SU-DHL-6 (cell line): Measurements from ENCODE around the gene MOSPD2.

Experiments
- H2AFZ ChIP-seq: fragments of 200-600 bp; sonication (generic); 2 replicates; pipeline ENCODE4 v1.6.1; 2014; ENCODE audit warnings: low read depth, mild to moderate bottlenecking, moderate library complexity, mixed read lengths, antibody characterized with exemption, low read length; ENCODE audit not compliant: severe bottlenecking
- H3F3A ChIP-seq: fragments of 200-600 bp; shearing (Covaris generic); 2 replicates; pipeline ENCODE4 v1.6.0; 2016; ENCODE audit warnings: antibody characterized with exemption, mild to moderate bottlenecking; ENCODE audit not compliant: insufficient read depth
- H3K27ac ChIP-seq: fragments of 200-600 bp; sonication (generic); 2 replicates; pipeline ENCODE4 v1.5.1; 2016; ENCODE audit warnings: low read depth, mild to moderate bottlenecking, low read length, moderate library complexity, mixed read lengths
- H3K27me3 ChIP-seq: fragments of 200-600 bp; sonication (generic), shearing (Covaris generic); 2 replicates; pipeline ENCODE4 v1.6.0; 2014; ENCODE audit warnings: mild to moderate bottlenecking, low read length
- H3K36me3 ChIP-seq: fragments of 200-600 bp; sonication (generic); 2 replicates; pipeline ENCODE4 v1.6.1; 2014; ENCODE audit warnings: mild to moderate bottlenecking, low read length, mixed read lengths
- H3K4me2 ChIP-seq: fragments of 300-600, 200-600 bp; shearing (Covaris generic), sonication (generic); 2 replicates; pipeline ENCODE4 v1.6.0; 2014; ENCODE audit warnings: low read length, low read depth, mild to moderate bottlenecking; ENCODE audit not compliant: poor library complexity, severe bottlenecking
- H3K4me3 ChIP-seq: fragments of 200-600 bp; sonication (generic); 2 replicates; pipeline ENCODE4 v1.5.1; 2014; ENCODE audit warnings: antibody characterized with exemption, low read length, mild to moderate bottlenecking, mixed read lengths; ENCODE audit not compliant: insufficient read depth, poor library complexity, severe bottlenecking
- H3K79me2 ChIP-seq: fragments of 200-600 bp; sonication (generic); 2 replicates; pipeline ENCODE4 v1.6.1; 2014; ENCODE audit warnings: mild to moderate bottlenecking, low read length, moderate library complexity; ENCODE audit not compliant: insufficient read depth
- H3K9ac ChIP-seq: fragments of 200-600 bp; sonication (generic); 2 replicates; pipeline ENCODE4 v1.7.0; 2014; ENCODE audit warnings: mild to moderate bottlenecking, low read length
- H3K9me2 ChIP-seq: fragments of 200-600 bp; sonication (generic); replicated peaks from 2 replicates; pipeline ENCODE4 v1.6.1; 2014; ENCODE audit warnings: low read length; ENCODE audit not compliant: insufficient read depth
- H3K9me3 ChIP-seq: fragments of 200-600 bp; sonication (generic); 2 replicates; pipeline ENCODE4 v1.6.1; 2014; ENCODE audit warnings: low read length, mixed read lengths; ENCODE audit not compliant: insufficient read depth
- H4K20me1 ChIP-seq: fragments of 200-600 bp; sonication (generic); 2 replicates; pipeline ENCODE4 v1.6.1; 2014; ENCODE audit warnings: low read depth, mild to moderate bottlenecking, antibody characterized with exemption, low read length, moderate library complexity, mixed read lengths
- EZH2phosphoT487 ChIP-seq: fragments of 200-600 bp; sonication (generic), shearing (Covaris generic); conservative IDR thresholded peaks from 2 replicates; pipeline ENCODE4 v1.6.1; 2018; ENCODE audit warnings: mild to moderate bottlenecking, antibody characterized with exemption, low read length, moderate library complexity, mixed read lengths
- TF ChIP-seq, protein P1 (sequence below): fragments of 200-600 bp; sonication (generic); IDR thresholded peaks from one replicate; pipeline ENCODE4 v1.5.1; 2017; ENCODE audit warnings: antibody characterized with exemption, mild to moderate bottlenecking, low read length, moderate library complexity; ENCODE audit not compliant: insufficient read depth, poor library complexity, severe bottlenecking

Gene MOSPD2

DNA sequence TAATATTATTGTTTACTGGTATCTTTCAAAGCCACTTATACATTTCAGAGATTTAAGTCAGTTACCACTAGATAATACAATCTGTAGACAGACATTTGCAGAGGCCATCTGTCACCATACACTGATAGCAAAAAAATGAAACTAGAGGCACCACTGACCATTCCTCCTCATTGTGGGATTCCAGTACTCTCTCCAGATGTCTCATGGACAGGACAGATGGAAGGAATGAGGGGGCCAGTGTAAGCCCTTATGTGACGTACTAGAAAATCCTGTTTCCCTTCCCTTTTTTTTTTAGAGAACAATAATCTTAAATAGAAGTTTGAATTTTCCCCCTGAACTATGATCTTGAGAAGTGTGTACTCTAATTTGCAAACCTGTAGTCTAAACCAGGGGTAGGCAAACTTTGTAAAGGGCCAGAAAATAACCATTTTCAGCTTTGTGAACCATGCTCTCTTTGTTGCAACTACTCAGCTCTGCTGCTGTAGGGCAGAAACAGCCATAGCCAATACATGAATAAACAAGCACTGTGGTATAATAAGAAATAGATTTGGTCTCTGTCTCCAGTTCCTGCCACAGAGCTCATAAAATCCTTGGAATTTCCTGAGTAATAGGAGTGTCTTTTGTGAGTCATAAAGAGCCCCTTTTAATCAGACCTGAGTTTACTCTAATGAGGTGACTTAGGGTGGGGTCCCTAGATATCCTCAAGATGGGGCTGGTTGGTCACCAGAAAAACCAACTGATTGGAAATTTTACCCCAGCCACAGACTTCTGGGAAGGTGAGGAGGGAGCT lies 90.4 kb downstream of the MOSPD2 start:
- Histone ChIP-seq H3K4me2 (no peak overlapping the region), H3K79me2 (no peaks in the 10 kb centered on the region), H3K36me3 (no peaks in the 10 kb centered on the region), H3K9me2 (no peaks in the 10 kb centered on the region), H4K20me1 (no peaks in the 10 kb centered on the region), H3K4me3 (no peak overlapping the region), H3K9ac (no peak overlapping the region), H3K27ac (no peak overlapping the region), H2AFZ (no peak overlapping the region), H3F3A (no peaks in the 10 kb centered on the region), H3K9me3 (no peaks in the 10 kb centered on the region), H3K27me3 (no peaks in the 10 kb centered on the region)
- TF ChIP-seq, protein P1, sequence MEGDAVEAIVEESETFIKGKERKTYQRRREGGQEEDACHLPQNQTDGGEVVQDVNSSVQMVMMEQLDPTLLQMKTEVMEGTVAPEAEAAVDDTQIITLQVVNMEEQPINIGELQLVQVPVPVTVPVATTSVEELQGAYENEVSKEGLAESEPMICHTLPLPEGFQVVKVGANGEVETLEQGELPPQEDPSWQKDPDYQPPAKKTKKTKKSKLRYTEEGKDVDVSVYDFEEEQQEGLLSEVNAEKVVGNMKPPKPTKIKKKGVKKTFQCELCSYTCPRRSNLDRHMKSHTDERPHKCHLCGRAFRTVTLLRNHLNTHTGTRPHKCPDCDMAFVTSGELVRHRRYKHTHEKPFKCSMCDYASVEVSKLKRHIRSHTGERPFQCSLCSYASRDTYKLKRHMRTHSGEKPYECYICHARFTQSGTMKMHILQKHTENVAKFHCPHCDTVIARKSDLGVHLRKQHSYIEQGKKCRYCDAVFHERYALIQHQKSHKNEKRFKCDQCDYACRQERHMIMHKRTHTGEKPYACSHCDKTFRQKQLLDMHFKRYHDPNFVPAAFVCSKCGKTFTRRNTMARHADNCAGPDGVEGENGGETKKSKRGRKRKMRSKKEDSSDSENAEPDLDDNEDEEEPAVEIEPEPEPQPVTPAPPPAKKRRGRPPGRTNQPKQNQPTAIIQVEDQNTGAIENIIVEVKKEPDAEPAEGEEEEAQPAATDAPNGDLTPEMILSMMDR = no peak
- no peak for TF ChIP-seq EZH2phosphoT487

DNA sequence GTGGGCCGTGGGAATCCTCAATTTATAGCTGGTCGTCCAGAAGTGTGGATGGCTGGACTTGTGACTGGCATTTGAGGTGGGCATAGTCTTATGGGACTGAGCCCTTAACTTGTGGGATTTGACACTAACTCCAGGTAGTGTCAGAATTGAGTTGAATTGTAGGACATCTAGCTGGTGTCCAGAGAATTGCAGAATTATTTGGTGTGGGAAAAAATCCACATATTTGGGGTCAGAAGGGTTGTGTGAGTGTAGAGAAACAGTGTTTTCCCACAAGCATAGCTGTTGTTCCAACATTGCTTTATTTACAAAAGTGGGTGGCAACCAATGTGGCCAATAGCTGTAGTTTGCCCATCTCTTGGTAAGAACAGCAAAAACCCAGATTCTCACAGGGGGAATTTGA lies 91.3 kb downstream of the MOSPD2 start:
- TF ChIP-seq, protein P1 = no peak
- no peak for TF ChIP-seq EZH2phosphoT487
- H2AFZ ChIP-seq = no peak overlapping the region
- H3K27ac ChIP-seq = no peak overlapping the region
- H3K4me3 ChIP-seq = no peak overlapping the region
- H3K9ac ChIP-seq = no peak overlapping the region
- no peaks in the 10 kb centered on the region for H3K36me3 ChIP-seq
- no peaks in the 10 kb centered on the region for H4K20me1 ChIP-seq
- H3F3A ChIP-seq = no peaks in the 10 kb centered on the region
- H3K9me2 ChIP-seq = no peaks in the 10 kb centered on the region
- H3K27me3 ChIP-seq = no peaks in the 10 kb centered on the region
- no peak overlapping the region for H3K4me2 ChIP-seq
- no peaks in the 10 kb centered on the region for H3K79me2 ChIP-seq
- no peaks in the 10 kb centered on the region for H3K9me3 ChIP-seq
